Measurements from ENCODE around the gene ERI3. TPM values are rescaled to one million over a fixed set of nuclear protein-coding genes. Genes with fewer than 3 reads are reported as not detected.

The ERI3 gene
- total and polyA plus RNA-seq, 2 of the 13 experiments (the other 11 are each of a cell fraction or from before 2014, with no cell fraction given): 35.6 to 35.9 TPM

GRCh38 chr1:44229435-44230167, 125.5 kb downstream of the ERI3 start (continued):
- no peak for TF ChIP-seq TEF (CRISPR knock-in tag; IDR thresholded peaks at IDR 0.05)
- TF ChIP-seq ZNF773 (CRISPR knock-in tag; IDR thresholded peaks at IDR 0.05; ENCODE audit: borderline replicate concordance): no peak
- no peak for TF ChIP-seq EEA1 (CRISPR knock-in tag; IDR thresholded peaks at IDR 0.05; ENCODE audit: borderline replicate concordance)
- TF ChIP-seq TFDP1 (CRISPR knock-in tag; IDR thresholded peaks at IDR 0.05; ENCODE audit: borderline replicate concordance): no peak
- no peak for TF ChIP-seq DNMT1 (CRISPR knock-in tag; IDR thresholded peaks at IDR 0.05)
- no peak for TF ChIP-seq NBN (conservative IDR thresholded peaks at IDR 0.05)

- TF ChIP-seq HDAC2 (CRISPR knock-in tag; IDR thresholded peaks at IDR 0.05) (no peak), ZFX (CRISPR knock-in tag; IDR thresholded peaks at IDR 0.05; ENCODE audit: low read depth) (no peak), TRAFD1 (CRISPR knock-in tag; IDR thresholded peaks at IDR 0.05; ENCODE audit: borderline replicate concordance) (no peak), PCBP1 (IDR thresholded peaks at IDR 0.05; ENCODE audit: borderline replicate concordance, low read depth, low read length) (no peak), POGK (CRISPR knock-in tag; conservative IDR thresholded peaks at IDR 0.05) (no peak)
- no TSS peak for BruUV-seq (replicated peaks)
- no peak overlapping the region for H2AFZ ChIP-seq (ENCODE audit: low read length)
- FAIRE-seq: no peak
- no peaks in the 10 kb centered on the region; a peak in 1 of 5 replicates for H3K27me3 ChIP-seq (ENCODE audit: control insufficient read depth in 1 of 2, insufficient read depth in 2 of 2, low read length in 2 of 2)
- in situ Hi-C loops (cut with HindIII; ENCODE audit: extremely low pct_ligation_motif_present, low pct_unique_long_range_greater_than_20kb) (no loop called here), intact Hi-C loops (cut with micrococcal nuclease; ENCODE audit: unreplicated experiment) (no loop called here)
- WGBS (ENCODE audit: low lambda C conversion rate): 98% methylated on average over 13 of the region's 13 CpGs
- H3K4me3 ChIP-seq (replicated peaks in 1 of 3; ENCODE audit: insufficient read depth in 1 of 3, low read depth in 2 of 3, low read length in 3 of 3): no peak overlapping the region
- no peak overlapping the region for H3K27ac ChIP-seq (ENCODE audit: extremely low read length, insufficient read depth, low read length)
- DNase-seq (ENCODE audit: low spot score): no peak
- no peaks in the 10 kb centered on the region for H3K9me3 ChIP-seq (ENCODE audit: low read length)
- H3K36me3 ChIP-seq (replicated peaks in 1 of 2; ENCODE audit: control insufficient read depth in 1 of 2, insufficient read depth in 2 of 2, low read length in 2 of 2): peaks cover 3 to 7% of the 10 kb centered on the region in 2 experiments; a peak in 3 of 5 replicates
- ChIA-PET POLR2A (no interaction called here), CTCF (ENCODE audit: low intra/inter-chr PET ratio, low total read pairs) (no interaction called here)
- H3K4me1 ChIP-seq (ENCODE audit: insufficient read depth, low read length): no peaks in the 10 kb centered on the region
- H3K79me2 ChIP-seq (ENCODE audit: insufficient read depth, low read length): no peaks in the 10 kb centered on the region
- no peak for ATAC-seq
- no peaks in the 10 kb centered on the region for H4K20me1 ChIP-seq (ENCODE audit: insufficient read depth, low read length)
- no peak overlapping the region for H3K9ac ChIP-seq (ENCODE audit: insufficient read depth, low read depth, low read length)
- H3K4me2 ChIP-seq (ENCODE audit: low read depth, low read length): no peak overlapping the region
These were observed 126.8 kb downstream of the ERI3 start for GRCh38 chr1:44228218-44228617.
